Activated CD4-positive, CD25-positive, alpha-beta regulatory T cell treated with anti-CD3 and anti-CD28 coated beads, Interleukin-2, amount 50 U/mL, for 24 hours (primary cell): Measurements from ENCODE around the gene SYT11.
"Not testable (repeated sequence)": the region's sequence is repeated elsewhere in the genome, so short reads cannot be mapped to it uniquely, and the experiment has no call there.

Experiments used
- ATAC-seq, 2 donors: fragments of 150-1000 bp; cut with Tn5 transposase; one replicate each; pipeline ENCODE4 v1.10.0; 2021; ENCODE audit warnings: mild to moderate bottlenecking in 1 of 2, moderate library complexity in 1 of 2

The SYT11 gene

GRCh38 chr1:155861896-155862295, 2.5 kb downstream of the SYT11 start:
- ATAC-seq, result no peak

- ATAC-seq, result no peak
These were observed 5.0 kb downstream of the SYT11 start for GRCh38 chr1:155864393-155864792.

- no peak for ATAC-seq
These were observed 8.4 kb downstream of the SYT11 start for GRCh38 chr1:155867766-155868165.

- ATAC-seq, result no peak
These were observed 12.0 kb downstream of the SYT11 start for GRCh38 chr1:155871390-155871789.

GRCh38 chr1:155872527-155872926, 13.2 kb downstream of the SYT11 start:
- ATAC-seq, result no peak

- no peak for ATAC-seq
These were observed 14.5 kb downstream of the SYT11 start for GRCh38 chr1:155873860-155874259.

GRCh38 chr1:155877945-155878344, 18.6 kb downstream of the SYT11 start:
- no peak for ATAC-seq

- ATAC-seq, result no peak
These were observed 20.9 kb downstream of the SYT11 start for GRCh38 chr1:155880251-155880650.

- no peak for ATAC-seq
These were observed 21.6 kb downstream of the SYT11 start for GRCh38 chr1:155880950-155881349.

- no peak for ATAC-seq
These were observed 22.9 kb downstream of the SYT11 start for GRCh38 chr1:155882235-155882634.

- ATAC-seq, result no peak
These were observed 23.4 kb downstream of the SYT11 start for GRCh38 chr1:155882766-155883165.

- no peak for ATAC-seq
These were observed 24.9 kb downstream of the SYT11 start for GRCh38 chr1:155884031-155884960.

- no peak for ATAC-seq
These were observed 25.6 kb downstream of the SYT11 start for GRCh38 chr1:155884982-155885381.

- ATAC-seq, result no peak
These were observed 29.1 kb downstream of the SYT11 start for GRCh38 chr1:155888481-155888880.

GRCh38 chr1:155889566-155889965, 30.2 kb downstream of the SYT11 start:
- ATAC-seq, result no peak

- ATAC-seq, result no peak
These were observed 30.9 kb downstream of the SYT11 start for GRCh38 chr1:155890251-155890650.

- ATAC-seq, result no peak
These were observed 33.4 kb downstream of the SYT11 start for GRCh38 chr1:155892796-155893195.

- peak; percentile 71 to 74 for ATAC-seq
These were observed 34.2 kb downstream of the SYT11 start for GRCh38 chr1:155893389-155894142.

- not testable (repeated sequence) for ATAC-seq
These were observed 36.2 kb downstream of the SYT11 start for GRCh38 chr1:155895617-155896016.

- not testable (repeated sequence) for ATAC-seq
These were observed 37.1 kb downstream of the SYT11 start for GRCh38 chr1:155896476-155896875.

- no peak for ATAC-seq
These were observed 38.4 kb downstream of the SYT11 start for GRCh38 chr1:155897746-155898145.

GRCh38 chr1:155898888-155899287, 39.5 kb downstream of the SYT11 start:
- ATAC-seq, result no peak

GRCh38 chr1:155899683-155900082, 40.3 kb downstream of the SYT11 start:
- ATAC-seq, result no peak

- no peak for ATAC-seq
These were observed 40.8 kb downstream of the SYT11 start for GRCh38 chr1:155900161-155900560.
